Pons (tissue), 1 donor: ENCODE results near the gene PLEKHA1.

ENCODE experiments used
- DNase-seq: peaks from one replicate; pipeline ENCODE4 v3.0.0-alpha.2; 2016; ENCODE audit warnings: low spot score

Gene PLEKHA1

GRCh38 chr10:122347170-122347841 is 27.2 kb upstream of the PLEKHA1 start:
- DNase-seq: no peak

GRCh38 chr10:122348512-122348911 is 26.0 kb upstream of the PLEKHA1 start:
- no peak for DNase-seq

GRCh38 chr10:122348935-122349361 is 25.6 kb upstream of the PLEKHA1 start:
- no peak for DNase-seq

GRCh38 chr10:122349758-122350369 is 24.6 kb upstream of the PLEKHA1 start:
- DNase-seq: no peak

- DNase-seq: no peak
Observed at GRCh38 chr10:122350893-122351292, 23.6 kb upstream of the PLEKHA1 start.

GRCh38 chr10:122352817-122353525 is 21.5 kb upstream of the PLEKHA1 start:
- no peak for DNase-seq

- no peak for DNase-seq
Observed at GRCh38 chr10:122354383-122354782, 20.1 kb upstream of the PLEKHA1 start.

- DNase-seq: no peak
Observed at GRCh38 chr10:122357685-122358084, 16.8 kb upstream of the PLEKHA1 start.

GRCh38 chr10:122359621-122360020 is 14.9 kb upstream of the PLEKHA1 start:
- no peak for DNase-seq

- DNase-seq: no peak
Observed at GRCh38 chr10:122361046-122361445, 13.5 kb upstream of the PLEKHA1 start.

GRCh38 chr10:122362031-122362592 is 12.4 kb upstream of the PLEKHA1 start:
- no peak for DNase-seq

GRCh38 chr10:122362621-122363020 is 11.9 kb upstream of the PLEKHA1 start:
- DNase-seq: no peak

GRCh38 chr10:122363311-122363710 is 11.2 kb upstream of the PLEKHA1 start:
- no peak for DNase-seq

GRCh38 chr10:122363722-122364463 is 10.6 kb upstream of the PLEKHA1 start:
- DNase-seq: no peak

GRCh38 chr10:122368502-122369254 is 5.8 kb upstream of the PLEKHA1 start:
- DNase-seq: peak; percentile 93

- no peak for DNase-seq
Observed at GRCh38 chr10:122373108-122373507, 1.4 kb upstream of the PLEKHA1 start.

- no peak for DNase-seq
Observed at GRCh38 chr10:122373721-122374120, 787 bp upstream of the PLEKHA1 start.

- peak; percentile 20 for DNase-seq
Observed at GRCh38 chr10:122374859-122375678, 561 bp downstream of the PLEKHA1 start.

GRCh38 chr10:122375679-122376160 is 1.2 kb downstream of the PLEKHA1 start:
- DNase-seq: peak; percentile 59

GRCh38 chr10:122376364-122376961 is 2.0 kb downstream of the PLEKHA1 start:
- peak; percentile 43 for DNase-seq
